Measurements from ENCODE around the gene CTDNEP1.
"Not testable (repeated sequence)": the region's sequence is repeated elsewhere in the genome, so short reads cannot be mapped to it uniquely, and the experiment has no call there.

The CTDNEP1 gene

GRCh38 chr17:7243838-7244237, 7.7 kb downstream of the CTDNEP1 start:
- not testable (repeated sequence) for DNase-seq

GRCh38 chr17:7243453-7243729, 8.1 kb downstream of the CTDNEP1 start:
- DNase-seq: no peak

GRCh38 chr17:7242717-7243452, 8.6 kb downstream of the CTDNEP1 start:
- DNase-seq: peak; percentile 72

GRCh38 chr17:7241783-7242716, 9.5 kb downstream of the CTDNEP1 start, which contains the start of gene GABARAP:
TSS of gene GABARAP (minus strand) at chr17:7242449. CDS start at chr17:7242330, 119 bp downstream.
- DNase-seq: peak; percentile 48

GRCh38 chr17:7241090-7241733, 10.3 kb downstream of the CTDNEP1 start:
- no peak for DNase-seq

- DNase-seq: no peak
Observed at GRCh38 chr17:7240375-7240774, 11.2 kb downstream of the CTDNEP1 start.

GRCh38 chr17:7239091-7240027, 12.2 kb downstream of the CTDNEP1 start, which contains the start of gene PHF23:
TSS of gene PHF23 (minus strand) at chr17:7239457. CDS start at chr17:7239279, 178 bp downstream.
- DNase-seq: peak; percentile 94

GRCh38 chr17:7238420-7239090, 13.0 kb downstream of the CTDNEP1 start:
- DNase-seq: no peak

- DNase-seq: peak; percentile 9
Observed at GRCh38 chr17:7237761-7238419, 13.6 kb downstream of the CTDNEP1 start.

- no peak for DNase-seq
Observed at GRCh38 chr17:7237266-7237760, 14.2 kb downstream of the CTDNEP1 start.

- no peak for DNase-seq
Observed at GRCh38 chr17:7236808-7237207, 14.7 kb downstream of the CTDNEP1 start.

- no peak for DNase-seq
Observed at GRCh38 chr17:7235693-7236665, 15.6 kb downstream of the CTDNEP1 start.

GRCh38 chr17:7234083-7234951, 17.2 kb downstream of the CTDNEP1 start, which contains the start of gene DVL2:
TSS of gene DVL2 (minus strand) at chr17:7234517. CDS start at chr17:7234262, 255 bp downstream.
- peak; percentile 76 for DNase-seq

- DNase-seq: peak; percentile 9
Observed at GRCh38 chr17:7233701-7234082, 17.8 kb downstream of the CTDNEP1 start.

GRCh38 chr17:7232114-7232513, 19.4 kb downstream of the CTDNEP1 start:
- no peak for DNase-seq

GRCh38 chr17:7229504-7229903, 22.0 kb downstream of the CTDNEP1 start:
- DNase-seq: no peak

- no peak for DNase-seq
Observed at GRCh38 chr17:7228920-7229319, 22.6 kb downstream of the CTDNEP1 start.
